ENCODE data around the gene LAMB4. TPM values are rescaled to one million over a fixed set of nuclear protein-coding genes. Genes with fewer than 3 reads are reported as not detected.

Gene LAMB4
- total RNA-seq, 4 donors from 2014 or later = 0.75 to 2.6 (median 1.7) TPM; not detected in 1

DNA sequence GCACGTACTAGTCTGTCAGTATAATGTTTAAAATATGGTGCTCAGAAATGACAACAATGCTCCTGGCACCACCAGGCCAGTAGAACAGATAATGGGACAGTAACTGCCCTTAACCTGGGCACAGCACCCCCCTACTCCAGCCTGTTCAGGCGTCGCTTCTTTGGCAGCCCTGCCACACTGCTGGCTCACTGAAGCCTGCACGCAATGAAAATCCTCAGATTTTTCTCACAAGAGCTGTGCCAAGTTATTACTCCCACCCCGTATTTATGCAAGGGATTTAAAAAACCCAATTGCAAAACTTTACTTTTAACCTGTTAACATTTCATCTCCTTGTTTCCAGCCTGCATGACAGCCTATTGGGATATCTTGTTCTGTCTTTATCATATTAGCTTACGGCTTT is 70.6 kb downstream of the LAMB4 start:
- Histone ChIP-seq H3K4me1 (peaks cover 0 to 14% (median 12%) of the 10 kb centered on the region in 4 donors), H3K4me3 (no peak overlapping the region), H3K36me3 (no peaks in the 10 kb centered on the region), H3K27me3 (no peaks in the 10 kb centered on the region), H3K9me3 (no peaks in the 10 kb centered on the region), H3K27ac (replicated peaks in 1 of 4) (no peak overlapping the region)
- DNase-seq (ENCODE audit: extremely low spot score) = no peak
- 65% methylated on average over 6 of the region's 6 CpGs for WGBS
- intact Hi-C loops (cut with DNase I) = no loop called here
- TF ChIP-seq POLR2AphosphoS5 (IDR thresholded peaks at IDR 0.05) = no peak
- TF ChIP-seq POLR2A (IDR thresholded peaks at IDR 0.05; ENCODE audit: low read depth) = no peak
- no peak for TF ChIP-seq EP300 (IDR thresholded peaks at IDR 0.05)
- TF ChIP-seq, protein P1, sequence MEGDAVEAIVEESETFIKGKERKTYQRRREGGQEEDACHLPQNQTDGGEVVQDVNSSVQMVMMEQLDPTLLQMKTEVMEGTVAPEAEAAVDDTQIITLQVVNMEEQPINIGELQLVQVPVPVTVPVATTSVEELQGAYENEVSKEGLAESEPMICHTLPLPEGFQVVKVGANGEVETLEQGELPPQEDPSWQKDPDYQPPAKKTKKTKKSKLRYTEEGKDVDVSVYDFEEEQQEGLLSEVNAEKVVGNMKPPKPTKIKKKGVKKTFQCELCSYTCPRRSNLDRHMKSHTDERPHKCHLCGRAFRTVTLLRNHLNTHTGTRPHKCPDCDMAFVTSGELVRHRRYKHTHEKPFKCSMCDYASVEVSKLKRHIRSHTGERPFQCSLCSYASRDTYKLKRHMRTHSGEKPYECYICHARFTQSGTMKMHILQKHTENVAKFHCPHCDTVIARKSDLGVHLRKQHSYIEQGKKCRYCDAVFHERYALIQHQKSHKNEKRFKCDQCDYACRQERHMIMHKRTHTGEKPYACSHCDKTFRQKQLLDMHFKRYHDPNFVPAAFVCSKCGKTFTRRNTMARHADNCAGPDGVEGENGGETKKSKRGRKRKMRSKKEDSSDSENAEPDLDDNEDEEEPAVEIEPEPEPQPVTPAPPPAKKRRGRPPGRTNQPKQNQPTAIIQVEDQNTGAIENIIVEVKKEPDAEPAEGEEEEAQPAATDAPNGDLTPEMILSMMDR (IDR thresholded peaks at IDR 0.05) = no peak

GRCh38 chr7:108057951-108058481 is 72.1 kb downstream of the LAMB4 start:
- no peaks in the 10 kb centered on the region for H3K27me3 ChIP-seq
- 75% methylated on average over 4 of the region's 4 CpGs for WGBS
- H3K4me1 ChIP-seq = peaks cover 0 to 14% (median 12%) of the 10 kb centered on the region in 4 donors
- DNase-seq (ENCODE audit: extremely low spot score) = peak; percentile 68
- TF ChIP-seq POLR2A (IDR thresholded peaks at IDR 0.05; ENCODE audit: low read depth) (no peak), POLR2AphosphoS5 (IDR thresholded peaks at IDR 0.05) (no peak), EP300 (IDR thresholded peaks at IDR 0.05) (no peak)
- TF ChIP-seq, protein P1 (IDR thresholded peaks at IDR 0.05) = no peak
- no peak overlapping the region for H3K27ac ChIP-seq (replicated peaks in 1 of 4)
- no peaks in the 10 kb centered on the region for H3K36me3 ChIP-seq
- intact Hi-C loops (cut with DNase I) = no loop called here
- no peak overlapping the region for H3K4me3 ChIP-seq
- no peaks in the 10 kb centered on the region for H3K9me3 ChIP-seq

DNA sequence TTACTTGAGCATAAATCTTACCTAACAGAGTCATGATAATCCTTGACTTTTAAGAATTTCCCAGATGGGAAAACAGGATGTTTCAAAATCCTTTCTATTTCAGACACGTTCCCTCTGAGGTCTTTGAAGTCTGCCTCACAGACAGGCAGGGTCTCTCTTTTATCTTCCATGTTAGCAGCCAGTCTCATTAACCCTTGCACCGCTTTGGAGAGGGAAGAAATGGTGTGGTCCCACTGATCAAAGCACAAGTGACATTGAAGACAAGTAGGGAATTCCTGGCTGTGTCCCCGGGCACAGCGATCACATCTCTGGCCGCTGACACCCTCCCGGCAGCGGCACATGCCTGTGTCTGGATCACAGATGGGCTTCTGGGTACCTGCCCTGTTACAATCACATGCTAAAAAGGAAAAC is 74.5 kb downstream of the LAMB4 start:
- intact Hi-C loops (cut with DNase I) = no loop called here
- Histone ChIP-seq H3K9me3 (no peaks in the 10 kb centered on the region), H3K27me3 (no peaks in the 10 kb centered on the region), H3K4me3 (no peak overlapping the region), H3K27ac (replicated peaks in 1 of 4) (no peak overlapping the region), H3K4me1 (peaks cover 0 to 18% (median 13%) of the 10 kb centered on the region in 4 donors), H3K36me3 (no peaks in the 10 kb centered on the region)
- TF ChIP-seq EP300 (IDR thresholded peaks at IDR 0.05) = no peak
- TF ChIP-seq POLR2AphosphoS5 (IDR thresholded peaks at IDR 0.05) = no peak
- TF ChIP-seq, protein P1 (IDR thresholded peaks at IDR 0.05) = no peak
- TF ChIP-seq POLR2A (IDR thresholded peaks at IDR 0.05; ENCODE audit: low read depth) = no peak
- 69% methylated on average over 7 of the region's 7 CpGs for WGBS
- no peak for DNase-seq (ENCODE audit: extremely low spot score)

DNA sequence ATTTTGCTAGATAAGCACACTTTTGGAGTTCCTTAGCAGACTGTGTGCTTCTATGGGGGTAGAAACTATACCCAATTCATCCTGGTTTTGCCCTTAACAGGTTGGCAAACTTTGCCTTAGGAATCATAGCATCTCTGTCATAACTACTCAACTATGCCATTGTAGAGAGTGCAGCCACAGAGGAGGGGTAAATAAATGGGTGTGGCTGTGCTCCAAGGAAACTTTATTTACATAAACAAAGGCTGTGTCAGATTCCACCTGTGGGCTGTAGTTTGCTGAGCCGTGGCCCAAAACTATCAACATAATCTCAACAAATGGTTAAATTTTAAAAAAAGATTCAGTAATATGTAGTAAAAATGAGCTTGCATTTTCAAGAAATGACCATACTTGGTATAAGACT is 75.6 kb downstream of the LAMB4 start:
- TF ChIP-seq EP300 (IDR thresholded peaks at IDR 0.05) = no peak
- no peak for TF ChIP-seq POLR2A (IDR thresholded peaks at IDR 0.05; ENCODE audit: low read depth)
- TF ChIP-seq POLR2AphosphoS5 (IDR thresholded peaks at IDR 0.05) = no peak
- TF ChIP-seq, protein P1 (IDR thresholded peaks at IDR 0.05) = no peak
- no peak overlapping the region for H3K4me3 ChIP-seq
- WGBS = 87% methylated on average over 1 of the region's 1 CpG
- H3K9me3 ChIP-seq = no peaks in the 10 kb centered on the region
- no peak overlapping the region for H3K27ac ChIP-seq (replicated peaks in 1 of 4)
- H3K27me3 ChIP-seq = no peaks in the 10 kb centered on the region
- no peaks in the 10 kb centered on the region for H3K36me3 ChIP-seq
- intact Hi-C loops (cut with DNase I) = no loop called here
- H3K4me1 ChIP-seq = peaks cover 0 to 9% (median 5%) of the 10 kb centered on the region in 4 donors
- DNase-seq (ENCODE audit: extremely low spot score) = no peak

DNA sequence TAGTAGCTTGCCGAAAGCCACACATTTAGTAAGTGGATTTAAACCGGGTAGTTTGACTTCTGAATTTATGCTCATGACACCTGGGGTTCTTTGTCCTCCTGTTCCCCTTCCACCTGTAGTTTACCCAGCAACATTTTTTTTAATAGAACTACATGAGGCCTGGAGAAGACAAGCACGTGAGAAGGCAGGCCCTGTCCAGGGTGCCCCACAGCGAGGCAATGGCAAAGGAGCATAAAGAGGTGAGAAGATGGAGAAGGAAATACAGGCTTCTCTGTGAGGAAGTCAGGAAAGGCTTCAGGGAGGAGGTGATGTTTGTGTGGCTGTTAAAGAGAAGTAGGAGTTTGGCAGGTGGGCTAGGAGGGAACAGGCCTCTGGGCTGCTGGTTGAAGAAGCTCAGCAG is 76.9 kb downstream of the LAMB4 start:
- intact Hi-C loops (cut with DNase I) = no loop called here
- H3K27me3 ChIP-seq = no peaks in the 10 kb centered on the region
- no peaks in the 10 kb centered on the region for H3K9me3 ChIP-seq
- 95% methylated on average over 4 of the region's 4 CpGs for WGBS
- DNase-seq (ENCODE audit: extremely low spot score) = no peak
- TF ChIP-seq POLR2AphosphoS5 (IDR thresholded peaks at IDR 0.05) (no peak), POLR2A (IDR thresholded peaks at IDR 0.05; ENCODE audit: low read depth) (no peak), EP300 (IDR thresholded peaks at IDR 0.05) (no peak)
- TF ChIP-seq, protein P1 (IDR thresholded peaks at IDR 0.05) = no peak
- H3K4me3 ChIP-seq = no peak overlapping the region
- H3K27ac ChIP-seq (replicated peaks in 1 of 4) = no peak overlapping the region
- H3K36me3 ChIP-seq = no peaks in the 10 kb centered on the region
- peaks cover 0 to 5% (median 2%) of the 10 kb centered on the region in 4 donors for H3K4me1 ChIP-seq

Measured in esophagus muscularis mucosa (tissue), 4 donors.